Stimulated activated CD4-positive, alpha-beta T cell treated with anti-CD3 and anti-CD28 coated beads, Interleukin-2, amount 100 ng/mL, for 24 hours (primary cell): ENCODE data around the gene TFPI2.
"Not testable (repeated sequence)": the region's sequence is repeated elsewhere in the genome, so short reads cannot be mapped to it uniquely, and the experiment has no call there.

Experiments
- DNase-seq, 2 donors: peaks; one replicate each; pipeline ENCODE4 v3.0.0-alpha.2; 2020

Gene TFPI2

GRCh38 chr7:93890464-93891068, at the start of gene TFPI2:
TFPI2 (minus strand) TSS chr7:93890753; CDS start chr7:93890678, 75 bp downstream.
- peak in 1 of 2 donors; percentile 27 for DNase-seq

GRCh38 chr7:93938293-93938692, 47.7 kb upstream of the TFPI2 start:
- DNase-seq, result no peak

GRCh38 chr7:93937818-93938217, 47.3 kb upstream of the TFPI2 start:
- DNase-seq, result no peak

GRCh38 chr7:93935102-93935501, 44.5 kb upstream of the TFPI2 start:
- DNase-seq, result no peak

GRCh38 chr7:93933156-93933555, 42.6 kb upstream of the TFPI2 start:
- no peak for DNase-seq

- no peak for DNase-seq
These were observed 41.1 kb upstream of the TFPI2 start for GRCh38 chr7:93931655-93932054.

- DNase-seq, result no peak
These were observed 37.0 kb upstream of the TFPI2 start for GRCh38 chr7:93927585-93927984.

GRCh38 chr7:93926800-93927199, 36.2 kb upstream of the TFPI2 start:
- DNase-seq, result no peak

GRCh38 chr7:93923942-93924341, 33.4 kb upstream of the TFPI2 start:
- no peak for DNase-seq

GRCh38 chr7:93923296-93923695, 32.7 kb upstream of the TFPI2 start:
- DNase-seq, result no peak

GRCh38 chr7:93921607-93922566, 31.3 kb upstream of the TFPI2 start, which contains the start of gene GNG11:
GNG11 (plus strand) TSS chr7:93921735; CDS start chr7:93922138, 403 bp downstream.
- peak; percentile 21 to 43 for DNase-seq

GRCh38 chr7:93921186-93921585, 30.6 kb upstream of the TFPI2 start:
- DNase-seq, result no peak

GRCh38 chr7:93920496-93921182, 30.1 kb upstream of the TFPI2 start:
- DNase-seq, result no peak

GRCh38 chr7:93916315-93916714, 25.8 kb upstream of the TFPI2 start:
- DNase-seq, result not testable (repeated sequence)

- DNase-seq, result not testable (repeated sequence)
These were observed 25.3 kb upstream of the TFPI2 start for GRCh38 chr7:93915888-93916287.

GRCh38 chr7:93915206-93915842, 24.8 kb upstream of the TFPI2 start:
- DNase-seq, result not testable (repeated sequence)

GRCh38 chr7:93914581-93915066, 24.1 kb upstream of the TFPI2 start:
- no peak for DNase-seq

GRCh38 chr7:93913197-93913596, 22.6 kb upstream of the TFPI2 start:
- DNase-seq, result no peak

- not testable (repeated sequence) for DNase-seq
These were observed 21.1 kb upstream of the TFPI2 start for GRCh38 chr7:93911661-93912060.

GRCh38 chr7:93911242-93911641, 20.7 kb upstream of the TFPI2 start:
- DNase-seq, result not testable (repeated sequence)

GRCh38 chr7:93910076-93910994, 19.8 kb upstream of the TFPI2 start:
- no peak for DNase-seq

GRCh38 chr7:93906267-93906666, 15.7 kb upstream of the TFPI2 start, which contains the start of gene GNGT1:
GNGT1 (plus strand) TSS chr7:93906567; CDS start chr7:93906747, 180 bp downstream.
- no peak for DNase-seq
